ENCODE data around the gene ZNF805. TPM values are rescaled to one million over a fixed set of nuclear protein-coding genes. Genes with fewer than 3 reads are reported as not detected.
A peak's percentile ranks its signal among the peaks of the same experiment; 100 is the strongest.

ZNF805 gene
- total and polyA plus RNA-seq, 2 of the 13 experiments (the other 11 are each of a cell fraction or from before 2014, with no cell fraction given): 5.1 to 12.8 TPM

- TF ChIP-seq ZNF407 (CRISPR knock-in tag; IDR thresholded peaks at IDR 0.05; ENCODE audit: not compliant biosample characterization) (no peak), KDM1A (CRISPR knock-in tag; IDR thresholded peaks at IDR 0.05) (no peak), ZNF17 (CRISPR knock-in tag; IDR thresholded peaks at IDR 0.05) (no peak), CEBPB (IDR thresholded peaks at IDR 0.05; ENCODE audit: borderline replicate concordance, low read depth, low read length) (no peak), RERE (CRISPR knock-in tag; IDR thresholded peaks at IDR 0.05; ENCODE audit: low read depth) (no peak), ARNTL (CRISPR knock-in tag; IDR thresholded peaks at IDR 0.05) (0 out of 2 replicates have a peak, but pooled peaks have one; percentile 30), MXI1 (IDR thresholded peaks at IDR 0.05; ENCODE audit: borderline replicate concordance, low read depth, low read length) (no peak; the same call in 2 of the 3 replicates), ASH2L (IDR thresholded peaks at IDR 0.05; ENCODE audit: insufficient read length, low read depth, low read length) (no peak), ZNF577 (CRISPR knock-in tag; IDR thresholded peaks at IDR 0.05; ENCODE audit: borderline replicate concordance, low read depth) (no peak), MIXL1 (CRISPR knock-in tag; IDR thresholded peaks at IDR 0.05) (0 out of 2 replicates have a peak, but pooled peaks have one; percentile 53), ZNF562 (CRISPR knock-in tag; IDR thresholded peaks at IDR 0.05; ENCODE audit: borderline replicate concordance) (no peak), JUND (CRISPR knock-in tag; IDR thresholded peaks at IDR 0.05) (peak; percentile 80), ISX (CRISPR knock-in tag; conservative IDR thresholded peaks at IDR 0.05) (no peak), MIER3 (CRISPR knock-in tag; IDR thresholded peaks at IDR 0.05; ENCODE audit: borderline replicate concordance) (peak; percentile 42; the same call in 1 of the 2 replicates), DRAP1 (CRISPR knock-in tag; IDR thresholded peaks at IDR 0.05) (peak; percentile 55), RFXAP (CRISPR knock-in tag; IDR thresholded peaks at IDR 0.05; ENCODE audit: borderline replicate concordance) (no peak), ARID2 (CRISPR knock-in tag; IDR thresholded peaks at IDR 0.05; ENCODE audit: borderline replicate concordance) (no peak)
Observed at GRCh38 chr19:57245959-57246358, 5.5 kb downstream of the ZNF805 start (continued).

Measured in HepG2 (cell line).